Hair follicular keratinocyte (primary cell): ENCODE results near the gene AP3B1. TPM values are rescaled to one million over a fixed set of nuclear protein-coding genes. Genes with fewer than 3 reads are reported as not detected.

Experiments used
- total RNA-seq: library from RNA; depleted of rRNA; stranded (reverse); fragments of >200 nt; gene quantifications from 2 replicates; pipeline ENCODE4 v1.2.3, GENCODE V29; 2015

Gene AP3B1, protein sequence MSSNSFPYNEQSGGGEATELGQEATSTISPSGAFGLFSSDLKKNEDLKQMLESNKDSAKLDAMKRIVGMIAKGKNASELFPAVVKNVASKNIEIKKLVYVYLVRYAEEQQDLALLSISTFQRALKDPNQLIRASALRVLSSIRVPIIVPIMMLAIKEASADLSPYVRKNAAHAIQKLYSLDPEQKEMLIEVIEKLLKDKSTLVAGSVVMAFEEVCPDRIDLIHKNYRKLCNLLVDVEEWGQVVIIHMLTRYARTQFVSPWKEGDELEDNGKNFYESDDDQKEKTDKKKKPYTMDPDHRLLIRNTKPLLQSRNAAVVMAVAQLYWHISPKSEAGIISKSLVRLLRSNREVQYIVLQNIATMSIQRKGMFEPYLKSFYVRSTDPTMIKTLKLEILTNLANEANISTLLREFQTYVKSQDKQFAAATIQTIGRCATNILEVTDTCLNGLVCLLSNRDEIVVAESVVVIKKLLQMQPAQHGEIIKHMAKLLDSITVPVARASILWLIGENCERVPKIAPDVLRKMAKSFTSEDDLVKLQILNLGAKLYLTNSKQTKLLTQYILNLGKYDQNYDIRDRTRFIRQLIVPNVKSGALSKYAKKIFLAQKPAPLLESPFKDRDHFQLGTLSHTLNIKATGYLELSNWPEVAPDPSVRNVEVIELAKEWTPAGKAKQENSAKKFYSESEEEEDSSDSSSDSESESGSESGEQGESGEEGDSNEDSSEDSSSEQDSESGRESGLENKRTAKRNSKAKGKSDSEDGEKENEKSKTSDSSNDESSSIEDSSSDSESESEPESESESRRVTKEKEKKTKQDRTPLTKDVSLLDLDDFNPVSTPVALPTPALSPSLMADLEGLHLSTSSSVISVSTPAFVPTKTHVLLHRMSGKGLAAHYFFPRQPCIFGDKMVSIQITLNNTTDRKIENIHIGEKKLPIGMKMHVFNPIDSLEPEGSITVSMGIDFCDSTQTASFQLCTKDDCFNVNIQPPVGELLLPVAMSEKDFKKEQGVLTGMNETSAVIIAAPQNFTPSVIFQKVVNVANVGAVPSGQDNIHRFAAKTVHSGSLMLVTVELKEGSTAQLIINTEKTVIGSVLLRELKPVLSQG
- 36.0 and 55.4 TPM in 2 replicates for total RNA-seq

DNA sequence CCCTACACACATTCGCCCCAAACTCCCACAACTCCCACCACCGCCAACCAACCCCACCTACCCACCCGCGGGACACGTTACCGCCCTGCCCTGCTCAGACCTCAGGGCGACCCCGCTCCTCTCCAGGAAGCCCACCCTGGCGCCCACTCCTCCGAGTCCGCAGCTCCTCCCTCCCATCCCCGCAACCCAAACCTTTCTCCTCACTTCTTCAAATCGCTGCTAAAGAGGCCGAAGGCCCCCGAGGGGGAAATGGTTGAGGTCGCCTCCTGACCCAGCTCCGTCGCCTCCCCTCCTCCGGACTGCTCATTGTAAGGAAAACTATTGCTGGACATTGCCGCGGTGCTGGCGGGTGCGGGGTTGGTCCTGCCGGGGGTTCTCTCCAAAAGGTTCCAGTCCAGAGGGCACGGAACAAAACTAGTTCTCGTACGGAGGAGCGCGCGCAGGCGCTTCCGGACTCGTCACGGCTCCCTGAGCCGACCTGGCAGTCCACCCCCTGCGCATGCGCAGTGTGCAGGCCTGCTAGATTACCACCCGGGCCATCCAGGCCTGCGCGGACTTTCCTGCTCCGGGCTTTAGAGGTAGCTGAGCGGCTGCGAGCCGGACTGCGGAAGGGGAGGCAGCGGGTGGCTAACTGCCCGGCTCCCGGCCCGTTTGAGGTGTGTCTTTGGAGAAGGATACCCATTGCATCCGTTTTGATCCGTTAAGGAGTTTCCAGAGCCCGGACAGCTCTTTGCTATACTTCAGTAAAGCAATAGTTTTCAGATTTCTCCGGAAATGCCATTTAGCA is at the start of gene AP3B1:
AP3B1 (minus strand) TSS at position 451 of the 787 bp plus-strand sequence; CDS start at position 332, 119 bp downstream.

Other genes starting within 250 kb of the AP3B1 start
- gene SCAMP1, start 65.9 kb upstream of the AP3B1 start, total RNA-seq: 22.3 and 38.3 TPM in 2 replicates